ENCODE measurements around the gene SLC6A12. TPM values are rescaled to one million over a fixed set of nuclear protein-coding genes. Genes with fewer than 3 reads are reported as not detected.

SLC6A12 gene
- polyA plus RNA-seq, 1 of the 3 experiments (the other 2 are of a cell fraction), result 0.02 TPM

DNA sequence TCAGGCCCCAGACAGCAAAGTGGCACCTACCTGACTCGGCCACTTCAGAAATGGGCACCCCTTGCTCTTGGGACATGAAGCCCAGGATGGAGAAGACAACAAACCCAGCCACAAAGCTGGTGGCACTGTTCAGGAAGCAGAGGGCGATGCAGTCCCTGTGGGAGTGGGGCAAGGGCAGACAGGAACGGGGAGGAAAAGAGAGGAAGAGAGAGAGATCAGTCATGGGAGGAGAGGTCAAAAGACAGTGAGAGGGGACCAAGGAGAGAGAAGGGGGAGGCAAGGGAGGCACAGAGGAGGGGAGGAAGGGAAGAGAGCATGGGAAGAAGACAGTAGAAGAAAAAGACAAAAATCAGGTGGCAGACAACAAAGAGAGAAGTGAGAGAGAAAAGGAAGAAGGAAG is 16.6 kb downstream of the SLC6A12 start:
- H3K9ac ChIP-seq, result no peak overlapping the region
- no peak overlapping the region for H3K27ac ChIP-seq (ENCODE audit: low read depth in 2 of 2, low read length in 1 of 2)
- H3F3A ChIP-seq (replicated peaks; ENCODE audit: insufficient read depth), result peaks cover 5% of the 10 kb centered on the region
- H3K36me3 ChIP-seq (replicated peaks in 1 of 2; ENCODE audit: control insufficient read depth in 1 of 2, insufficient read depth in 2 of 2, low read length in 1 of 2), result no peaks in the 10 kb centered on the region
- no peak overlapping the region for H3K4me3 ChIP-seq (ENCODE audit: low read depth in 2 of 2, low read length in 1 of 2)
- peaks cover 0 to 16% of the 10 kb centered on the region in 2 experiments; a peak in 2 of 4 replicates for H3K4me1 ChIP-seq (ENCODE audit: control insufficient read depth in 1 of 2, insufficient read depth in 2 of 2, low read depth in 1 of 2, low read length in 1 of 2)
- H3K79me2 ChIP-seq (ENCODE audit: insufficient read depth), result no peaks in the 10 kb centered on the region
- no peak overlapping the region for H3K4me2 ChIP-seq
- ChIA-PET CTCF (no interaction called here), POLR2A (no interaction called here)
- H3K27me3 ChIP-seq (ENCODE audit: insufficient read depth), result peaks cover 8% of the 10 kb centered on the region
- 49% methylated on average over 3 of the region's 3 CpGs for WGBS (ENCODE audit: low lambda C conversion rate)
- H3K9me3 ChIP-seq, result no peaks in the 10 kb centered on the region
- H2AFZ ChIP-seq (ENCODE audit: low read depth), result no peak overlapping the region
- no peaks in the 10 kb centered on the region for H4K20me1 ChIP-seq (ENCODE audit: insufficient read depth)
- TF ChIP-seq SMC3 (IDR thresholded peaks at IDR 0.05; ENCODE audit: low read depth, low read length) (no peak), EZH2phosphoT487 (IDR thresholded peaks at IDR 0.05; ENCODE audit: borderline replicate concordance, low read depth) (no peak), ZBTB33 (IDR thresholded peaks at IDR 0.05; ENCODE audit: borderline replicate concordance, low read depth) (no peak), CTCF (IDR thresholded peaks at IDR 0.05) (no peak), TAF1 (IDR thresholded peaks at IDR 0.05; ENCODE audit: borderline replicate concordance, low read depth, low read length) (no peak), FOXJ3 (CRISPR knock-in tag; IDR thresholded peaks at IDR 0.05) (no peak)
- H3K9me2 ChIP-seq, result no peaks in the 10 kb centered on the region
- DNase-seq, result no peak

DNA sequence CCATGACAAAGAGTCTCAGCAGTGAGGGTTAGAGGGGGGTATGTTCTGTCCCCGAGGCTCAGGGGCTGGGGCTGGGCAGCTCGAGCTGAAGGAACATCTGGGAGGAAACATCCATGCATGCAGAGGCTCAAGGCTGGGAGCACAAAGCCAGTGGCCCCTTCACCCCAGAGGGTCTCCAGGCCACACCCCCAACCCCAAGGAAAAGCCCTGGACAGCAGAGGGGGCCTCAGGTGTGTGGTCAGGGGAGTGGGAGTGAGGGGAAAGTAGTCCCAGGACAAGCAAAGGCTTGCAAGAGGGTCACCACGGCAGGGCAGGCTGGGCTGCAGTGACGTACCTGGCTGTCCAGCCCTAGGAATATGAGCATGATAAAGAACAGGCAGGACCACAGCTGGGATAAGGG is 17.5 kb downstream of the SLC6A12 start:
- H3K4me1 ChIP-seq (ENCODE audit: control insufficient read depth in 1 of 2, insufficient read depth in 2 of 2, low read depth in 1 of 2, low read length in 1 of 2), result peaks cover 0 to 16% of the 10 kb centered on the region in 2 experiments; a peak in 2 of 4 replicates
- H3K4me2 ChIP-seq, result no peak overlapping the region
- H4K20me1 ChIP-seq (ENCODE audit: insufficient read depth), result no peaks in the 10 kb centered on the region
- no peak overlapping the region for H2AFZ ChIP-seq (ENCODE audit: low read depth)
- H3K9me2 ChIP-seq, result no peaks in the 10 kb centered on the region
- 23% methylated on average over 4 of the region's 4 CpGs for WGBS (ENCODE audit: low lambda C conversion rate)
- H3K4me3 ChIP-seq (ENCODE audit: low read depth in 2 of 2, low read length in 1 of 2), result no peak overlapping the region
- H3K9ac ChIP-seq, result no peak overlapping the region
- no peak overlapping the region for H3K27ac ChIP-seq (ENCODE audit: low read depth in 2 of 2, low read length in 1 of 2)
- no peak for DNase-seq
- CTCF ChIA-PET, result no interaction called here
- H3K79me2 ChIP-seq (ENCODE audit: insufficient read depth), result no peaks in the 10 kb centered on the region
- no peaks in the 10 kb centered on the region for H3K36me3 ChIP-seq (replicated peaks in 1 of 2; ENCODE audit: control insufficient read depth in 1 of 2, insufficient read depth in 2 of 2, low read length in 1 of 2)
- H3F3A ChIP-seq (replicated peaks; ENCODE audit: insufficient read depth), result peaks cover 5% of the 10 kb centered on the region
- peaks cover 8% of the 10 kb centered on the region for H3K27me3 ChIP-seq (ENCODE audit: insufficient read depth)
- TF ChIP-seq POLR2AphosphoS5 (IDR thresholded peaks at IDR 0.05; ENCODE audit: low read depth, low read length) (no peak), USF1 (IDR thresholded peaks at IDR 0.05; ENCODE audit: borderline replicate concordance, low read depth) (no peak), MAX (IDR thresholded peaks at IDR 0.05; ENCODE audit: low read depth) (no peak), GABPA (IDR thresholded peaks at IDR 0.05; ENCODE audit: low read depth) (no peak), CHD2 (IDR thresholded peaks at IDR 0.05; ENCODE audit: low read length, partially characterized antibody) (no peak), JUND (IDR thresholded peaks at IDR 0.05) (no peak), ZBTB33 (IDR thresholded peaks at IDR 0.05; ENCODE audit: borderline replicate concordance, low read depth) (no peak), FOXM1 (IDR thresholded peaks at IDR 0.05; ENCODE audit: low read depth) (no peak), TAF1 (IDR thresholded peaks at IDR 0.05; ENCODE audit: borderline replicate concordance, low read depth, low read length) (no peak), RCOR1 (IDR thresholded peaks at IDR 0.05; ENCODE audit: low read length) (no peak), RAD21 (IDR thresholded peaks at IDR 0.05; ENCODE audit: low read length) (no peak), MEF2A (IDR thresholded peaks at IDR 0.05; ENCODE audit: borderline replicate concordance, low read depth) (no peak), RXRA (IDR thresholded peaks at IDR 0.05; ENCODE audit: borderline replicate concordance, low read depth) (no peak), YY1 (IDR thresholded peaks at IDR 0.05; ENCODE audit: low read depth) (no peak)
- TF ChIP-seq, protein P1, sequence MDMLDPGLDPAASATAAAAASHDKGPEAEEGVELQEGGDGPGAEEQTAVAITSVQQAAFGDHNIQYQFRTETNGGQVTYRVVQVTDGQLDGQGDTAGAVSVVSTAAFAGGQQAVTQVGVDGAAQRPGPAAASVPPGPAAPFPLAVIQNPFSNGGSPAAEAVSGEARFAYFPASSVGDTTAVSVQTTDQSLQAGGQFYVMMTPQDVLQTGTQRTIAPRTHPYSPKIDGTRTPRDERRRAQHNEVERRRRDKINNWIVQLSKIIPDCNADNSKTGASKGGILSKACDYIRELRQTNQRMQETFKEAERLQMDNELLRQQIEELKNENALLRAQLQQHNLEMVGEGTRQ (IDR thresholded peaks at IDR 0.05; ENCODE audit: borderline replicate concordance, low read depth, low read length), result no peak
- POLR2A ChIA-PET, result no interaction called here
- H3K9me3 ChIP-seq, result no peaks in the 10 kb centered on the region
